Measurements from ENCODE around the gene TMC5. TPM values are rescaled to one million over a fixed set of nuclear protein-coding genes. Genes with fewer than 3 reads are reported as not detected.
"Not testable (repeated sequence)": the region's sequence is repeated elsewhere in the genome, so short reads cannot be mapped to it uniquely, and the experiment has no call there.

Gene TMC5
- total and polyA plus RNA-seq, 2 of the 8 experiments (the other 6 are each of a cell fraction or from before 2014, with no cell fraction given) = 1.6 to 1.8 TPM

DNA sequence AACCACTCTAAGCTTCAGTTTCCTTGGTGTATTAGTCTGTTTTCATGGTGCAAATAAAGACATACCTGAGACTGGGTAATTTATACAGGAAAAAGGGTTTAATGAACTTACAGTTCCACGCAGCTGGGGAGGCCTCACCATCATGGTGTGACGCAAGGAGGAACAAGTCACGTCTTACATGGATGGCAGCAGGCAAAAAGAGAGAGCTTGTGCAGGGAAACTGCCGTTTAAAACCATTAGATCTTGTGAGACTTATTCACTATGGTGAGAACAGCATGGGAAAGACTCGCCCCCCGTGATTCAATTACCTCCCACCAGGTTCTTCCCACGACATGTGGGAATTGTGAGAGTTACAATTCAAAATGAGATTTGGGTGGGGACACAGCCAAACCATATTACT lies 45.1 kb upstream of the TMC5 start:
- POLR2A ChIA-PET (ENCODE audit: partially characterized antibody); FAIRE-seq; H4K5ac ChIP-seq (ENCODE audit: insufficient read length, low read depth, low read length); H3K27ac ChIP-seq (ENCODE audit: low read depth, low read length); H3K14ac ChIP-seq (ENCODE audit: insufficient read length); H3K9ac ChIP-seq (replicated peaks in 1 of 4; ENCODE audit: extremely low read depth in 1 of 4, low read depth in 3 of 4, low read length in 3 of 4); H3K4me3 ChIP-seq (ENCODE audit: extremely low read depth in 1 of 4, insufficient read depth in 2 of 4, low read depth in 3 of 4, low read length in 4 of 4); H2BK5ac ChIP-seq (ENCODE audit: low read depth, low read length); H2AFZ ChIP-seq (ENCODE audit: low read length); H2BK20ac ChIP-seq (ENCODE audit: low read length); H3K36me3 ChIP-seq (ENCODE audit: control insufficient read depth in 2 of 4, insufficient read depth in 4 of 4, low read length in 3 of 4); H4K91ac ChIP-seq (replicated peaks; ENCODE audit: insufficient read length, low read length); H3K18ac ChIP-seq (ENCODE audit: extremely low read depth, low read length); H4K8ac ChIP-seq (ENCODE audit: extremely low read depth, insufficient read depth, low read length); H3K79me1 ChIP-seq (ENCODE audit: low read depth, low read length); H2AK5ac ChIP-seq (ENCODE audit: low read depth, low read length); DNase-seq (ENCODE audit: low read depth in 1 of 2, low spot score in 2 of 2); H3K4ac ChIP-seq (replicated peaks; ENCODE audit: insufficient read length, low read depth, low read length); H3K23me2 ChIP-seq (ENCODE audit: low read depth, low read length); H3K9me3 ChIP-seq (ENCODE audit: insufficient read depth in 2 of 2, low read depth in 1 of 2, low read length in 1 of 2); H3K79me2 ChIP-seq (ENCODE audit: control insufficient read depth in 1 of 2, insufficient read depth in 2 of 2, low read length in 2 of 2); H2BK15ac ChIP-seq (ENCODE audit: low read length); H3K4me1 ChIP-seq (replicated peaks in 1 of 4; ENCODE audit: control insufficient read depth in 3 of 4, insufficient read depth in 4 of 4, low read length in 3 of 4); H4K20me1 ChIP-seq (replicated peaks in 1 of 2; ENCODE audit: control insufficient read depth in 1 of 2, insufficient read depth in 2 of 2, low read length in 2 of 2); H2BK12ac ChIP-seq (ENCODE audit: low read depth, low read length); H3K4me2 ChIP-seq (ENCODE audit: insufficient read depth in 1 of 2, low read depth in 2 of 2, low read length in 2 of 2); H3K56ac ChIP-seq (replicated peaks; ENCODE audit: insufficient read length, low read depth, low read length); H3K23ac ChIP-seq (ENCODE audit: insufficient read length); H3K27me3 ChIP-seq (replicated peaks in 1 of 4; ENCODE audit: control insufficient read depth in 3 of 4, extremely low read depth in 1 of 4, insufficient read depth in 3 of 4, low read length in 3 of 4); H2BK120ac ChIP-seq (replicated peaks; ENCODE audit: low read depth, low read length): not testable (repeated sequence)
- WGBS, 2 experiments (ENCODE audit: extremely low coverage in 1 of 2, insufficient coverage in 1 of 2, insufficient read length in 1 of 2, insufficient replicate concordance in 2 of 2, low coverage in 1 of 2, low lambda C conversion rate in 2 of 2, missing lambda C conversion rate in 1 of 2) = 93% methylated on average over 7 of the region's 7 CpGs; no CpG with 5 or more reads in 1 of the 2 experiments
- CTCF ChIA-PET (ENCODE audit: partially characterized antibody) = interaction anchor here (0.9 to 3.8 kb wide), 4 partner anchors 149 to 286 kb away, joined by 3 to 19 read pairs (median 6); no protein-coding TSS in a partner anchor
